Measurements from ENCODE around the gene ADGRG3. TPM values are rescaled to one million over a fixed set of nuclear protein-coding genes. Genes with fewer than 3 reads are reported as not detected.

The ADGRG3 gene
- total and polyA plus RNA-seq, 2 of the 8 experiments (the other 6 are each of a cell fraction or from before 2014, with no cell fraction given): 0.28 to 0.98 TPM

DNA sequence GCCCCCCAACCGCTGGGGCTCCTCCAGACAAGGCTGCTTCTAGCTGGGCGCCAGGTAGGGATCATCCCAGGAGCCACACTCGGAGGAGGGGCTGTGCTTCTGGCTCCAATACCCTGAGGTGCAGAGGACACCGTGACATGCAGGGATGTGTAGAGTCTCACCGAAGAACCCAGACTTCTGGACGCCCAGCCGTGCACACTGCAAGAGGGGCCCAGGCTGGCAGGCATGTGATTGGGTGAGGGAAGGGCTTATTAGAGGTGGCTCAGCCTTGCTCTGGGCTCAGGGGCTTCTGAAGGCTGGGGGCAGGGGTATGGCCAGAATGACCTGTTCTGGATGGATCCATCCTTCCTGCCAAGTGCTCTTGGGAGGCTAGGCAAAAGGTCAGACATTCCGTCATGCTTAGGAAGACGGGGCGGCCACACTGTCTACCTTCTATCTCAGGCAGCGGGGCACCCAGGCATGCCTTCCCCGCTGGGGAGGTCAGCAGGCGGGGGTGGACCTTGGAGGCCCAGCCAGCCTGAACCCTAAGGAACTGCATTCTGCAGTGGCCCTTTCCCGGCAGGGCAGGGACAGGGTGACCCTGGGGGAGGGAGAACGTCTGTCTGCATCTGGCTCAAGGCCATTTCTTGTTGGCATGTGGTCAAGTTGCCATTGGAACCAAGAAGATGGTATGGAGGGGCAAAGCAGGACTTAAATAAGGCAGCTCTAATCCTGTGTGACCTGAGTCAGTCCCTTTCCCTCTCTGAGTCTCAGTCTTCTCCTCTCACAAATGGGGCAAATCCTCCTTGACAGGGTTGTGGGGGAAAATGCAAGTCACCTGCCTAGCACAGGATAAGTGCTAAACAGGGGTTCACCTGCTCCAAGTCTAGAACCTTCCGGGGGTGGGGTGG lies 45.5 kb upstream of the ADGRG3 start:
- no peak overlapping the region for H2BK120ac ChIP-seq (replicated peaks; ENCODE audit: low read depth, low read length)
- H3K79me1 ChIP-seq (ENCODE audit: low read depth, low read length): no peaks in the 10 kb centered on the region
- no peak overlapping the region for H3K4me3 ChIP-seq (ENCODE audit: extremely low read depth in 1 of 4, insufficient read depth in 2 of 4, low read depth in 3 of 4, low read length in 4 of 4)
- no peaks in the 10 kb centered on the region for H4K20me1 ChIP-seq (replicated peaks in 1 of 2; ENCODE audit: control insufficient read depth in 1 of 2, insufficient read depth in 2 of 2, low read length in 2 of 2)
- H3K4me1 ChIP-seq (replicated peaks in 1 of 4; ENCODE audit: control insufficient read depth in 3 of 4, insufficient read depth in 4 of 4, low read length in 3 of 4): peaks cover 0 to 32% (median 21%) of the 10 kb centered on the region in 4 experiments; a peak in 6 of 7 replicates
- H2BK15ac ChIP-seq (ENCODE audit: low read length): no peak overlapping the region
- H3K36me3 ChIP-seq (ENCODE audit: control insufficient read depth in 2 of 4, insufficient read depth in 4 of 4, low read length in 3 of 4): no peaks in the 10 kb centered on the region
- peak overlapping the region; percentile 35 for H2BK20ac ChIP-seq (ENCODE audit: low read length)
- H3K23me2 ChIP-seq (ENCODE audit: low read depth, low read length): peaks cover 3% of the 10 kb centered on the region; the same call in 1 of the 2 replicates
- no peaks in the 10 kb centered on the region for H3K79me2 ChIP-seq (ENCODE audit: control insufficient read depth in 1 of 2, insufficient read depth in 2 of 2, low read length in 2 of 2)
- H4K8ac ChIP-seq (ENCODE audit: extremely low read depth, insufficient read depth, low read length): no peak overlapping the region
- H2BK5ac ChIP-seq (ENCODE audit: low read depth, low read length): no peak overlapping the region
- no peak for FAIRE-seq
- H2BK12ac ChIP-seq (ENCODE audit: low read depth, low read length): peak overlapping the region; percentile 41; the same call in 1 of the 2 replicates
- no peak overlapping the region for H3K4me2 ChIP-seq (ENCODE audit: insufficient read depth in 1 of 2, low read depth in 2 of 2, low read length in 2 of 2)
- DNase-seq (ENCODE audit: low read depth in 1 of 2, low spot score in 2 of 2): no peak
- H3K4ac ChIP-seq (replicated peaks; ENCODE audit: insufficient read length, low read depth, low read length): no peak overlapping the region
- POLR2A ChIA-PET (ENCODE audit: partially characterized antibody): interaction anchor here (0.8 to 2.3 kb wide), 6 partner anchors 8 to 19 kb away, joined by 3 to 9 read pairs (median 6); no protein-coding TSS in a partner anchor
- no peak overlapping the region for H2AFZ ChIP-seq (ENCODE audit: low read length)
- no peak overlapping the region for H3K14ac ChIP-seq (ENCODE audit: insufficient read length)
- no peak overlapping the region for H3K27ac ChIP-seq (ENCODE audit: low read depth, low read length)
- H3K9me3 ChIP-seq (ENCODE audit: insufficient read depth in 2 of 2, low read depth in 1 of 2, low read length in 1 of 2): no peaks in the 10 kb centered on the region
- 89% methylated on average over 16 of the region's 16 CpGs; no CpG with 5 or more reads in 1 of the 2 experiments for WGBS, 2 experiments (ENCODE audit: extremely low coverage in 1 of 2, insufficient coverage in 1 of 2, insufficient read length in 1 of 2, insufficient replicate concordance in 2 of 2, low coverage in 1 of 2, low lambda C conversion rate in 2 of 2, missing lambda C conversion rate in 1 of 2)
- H4K91ac ChIP-seq (replicated peaks; ENCODE audit: insufficient read length, low read length): no peak overlapping the region
- CTCF ChIA-PET (ENCODE audit: partially characterized antibody): interaction anchor here (0.8 to 10.1 kb wide), 12 partner anchors 8 to 46 kb away, joined by 3 to 79 read pairs (median 10); partner anchors contain the start of gene ADGRG3
- H3K23ac ChIP-seq (ENCODE audit: insufficient read length): no peak overlapping the region
- no peak overlapping the region for H2AK5ac ChIP-seq (ENCODE audit: low read depth, low read length)
- no peak overlapping the region for H4K5ac ChIP-seq (ENCODE audit: insufficient read length, low read depth, low read length)
- H3K56ac ChIP-seq (replicated peaks; ENCODE audit: insufficient read length, low read depth, low read length): no peak overlapping the region
- H3K9ac ChIP-seq (replicated peaks in 1 of 4; ENCODE audit: extremely low read depth in 1 of 4, low read depth in 3 of 4, low read length in 3 of 4): no peak overlapping the region
- H3K18ac ChIP-seq (ENCODE audit: extremely low read depth, low read length): peak overlapping the region; percentile 52; the same call in 1 of the 2 replicates
- TF ChIP-seq, protein P1, sequence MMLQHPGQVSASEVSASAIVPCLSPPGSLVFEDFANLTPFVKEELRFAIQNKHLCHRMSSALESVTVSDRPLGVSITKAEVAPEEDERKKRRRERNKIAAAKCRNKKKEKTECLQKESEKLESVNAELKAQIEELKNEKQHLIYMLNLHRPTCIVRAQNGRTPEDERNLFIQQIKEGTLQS (IDR thresholded peaks at IDR 0.05; ENCODE audit: insufficient read depth, low read depth, low read length): no peak
- no peak for TF ChIP-seq FOSL1 (IDR thresholded peaks at IDR 0.05; ENCODE audit: insufficient read depth, low read depth, low read length)
- TF ChIP-seq, protein P2, sequence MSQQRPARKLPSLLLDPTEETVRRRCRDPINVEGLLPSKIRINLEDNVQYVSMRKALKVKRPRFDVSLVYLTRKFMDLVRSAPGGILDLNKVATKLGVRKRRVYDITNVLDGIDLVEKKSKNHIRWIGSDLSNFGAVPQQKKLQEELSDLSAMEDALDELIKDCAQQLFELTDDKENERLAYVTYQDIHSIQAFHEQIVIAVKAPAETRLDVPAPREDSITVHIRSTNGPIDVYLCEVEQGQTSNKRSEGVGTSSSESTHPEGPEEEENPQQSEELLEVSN (IDR thresholded peaks at IDR 0.05): no peak
- TF ChIP-seq JUND (IDR thresholded peaks at IDR 0.05; ENCODE audit: low read length): no peak
- H3K27me3 ChIP-seq (replicated peaks in 1 of 4; ENCODE audit: control insufficient read depth in 3 of 4, extremely low read depth in 1 of 4, insufficient read depth in 3 of 4, low read length in 3 of 4): no peaks in the 10 kb centered on the region; a peak in 1 of 7 replicates
